Kidney (tissue), 14 donors: Measurements from ENCODE around the gene ARID1B. TPM values are rescaled to one million over a fixed set of nuclear protein-coding genes. Genes with fewer than 3 reads are reported as not detected.

Experiments
- DNase-seq, 5 donors: peaks; one replicate each; pipeline ENCODE4 v3.0.0-alpha.2; 2013 to 2020
- FAIRE-seq: peaks from 2 replicates; lab custom pipeline; 2012; peaks lifted over from hg19 to GRCh38; lab: Jason Lieb, UNC
- H3K27ac ChIP-seq, 2 donors: one replicate each; pipeline ENCODE4 v1.7.0; 2013; ENCODE audit warnings: low read depth in 2 of 2, low read length in 2 of 2, inconsistent platforms in 1 of 2
- H3K27me3 ChIP-seq: one replicate; pipeline ENCODE4 v1.7.1; 2013; ENCODE audit warnings: low read length, inconsistent platforms; ENCODE audit not compliant: control insufficient read depth, insufficient read depth
- H3K36me3 ChIP-seq, 3 donors: one replicate each; pipeline versions ENCODE4 v1.7.0 to v1.7.1; 2013; ENCODE audit warnings: low read length in 3 of 3, control low read depth in 1 of 3, inconsistent platforms in 1 of 3; ENCODE audit not compliant: insufficient read depth in 3 of 3, control insufficient read depth in 2 of 3
- H3K4me1 ChIP-seq, 3 donors: one replicate each; pipeline versions ENCODE4 v1.7.0 to v1.7.1; 2013; ENCODE audit warnings: low read length in 3 of 3, inconsistent platforms in 1 of 3, low read depth in 1 of 3; ENCODE audit not compliant: control insufficient read depth in 2 of 3, insufficient read depth in 2 of 3
- H3K4me3 ChIP-seq, 3 donors: one replicate each; pipeline versions ENCODE4 v1.7.0 to v1.8.1; 2013; ENCODE audit warnings: low read length in 3 of 3, control low read depth in 1 of 3, inconsistent platforms in 1 of 3
- H3K9ac ChIP-seq, 3 donors: one replicate each; pipeline versions ENCODE4 v1.7.0 to v1.7.1; 2013; ENCODE audit warnings: low read length in 3 of 3, control low read depth in 1 of 3, inconsistent platforms in 1 of 3
- H3K9me3 ChIP-seq, 3 donors: one replicate each; pipeline versions ENCODE4 v1.7.0 to v1.7.1; 2013; ENCODE audit warnings: low read length in 3 of 3, control low read depth in 1 of 3, inconsistent platforms in 1 of 3; ENCODE audit not compliant: control insufficient read depth in 2 of 3, insufficient read depth in 1 of 3
- intact Hi-C: fragments of 100-400 bp; cut with DNase I; formaldehyde crosslinking; loops from one replicate; pipeline ENCODE4 v1.11.1; 2022
- polyA plus RNA-seq: library from polyadenylated mRNA; stranded (reverse); fragments of 350-450 nt; fragmentation: Illumina TruSeq; extraction: RNeasy Lipid Tissue Mini Kit (QIAGEN cat#74804); gene quantifications from one replicate; pipeline ENCODE4 v1.2.3, GENCODE V29; 2014; ENCODE audit warnings: low read depth, low replicate concordance; ENCODE audit not compliant: insufficient read depth
- total RNA-seq: library from RNA; stranded (reverse); fragmentation: NEBNext Ultra II Directional; extraction: Animal tissue kit (Norgen Biotek cat#: 25700); gene quantifications from one replicate; pipeline ENCODE4 v1.2.1, GENCODE V29; 2021
- TF ChIP-seq, protein P1 (sequence below): IDR thresholded peaks from 3 replicates; pipeline ENCODE4 v1.5.1; 2012; ENCODE audit warnings: mild to moderate bottlenecking, moderate library complexity, borderline replicate concordance; ENCODE audit not compliant: insufficient read depth; ENCODE audit errors: extremely low read depth
- donor health status: control.
- donor health status: control.
- donor health status: control.
- donor health status: control.
- donor health status: control.
- donor health status: DM: yes; HTN: yes; CAD: no.
- donor health status: Normal renal cell carcinoma (clear cell type).

ARID1B gene
- total and polyA plus RNA-seq, 2 donors from 2014 or later, result 16.4 to 110 TPM

GRCh38 chr6:156771047-156771446 is 6.1 kb upstream of the ARID1B start:
- DNase-seq, result no peak
- no peak overlapping the region for H3K9ac ChIP-seq
- intact Hi-C loops, result no loop called here

GRCh38 chr6:156771761-156772160 is 5.4 kb upstream of the ARID1B start:
- H3K4me1 ChIP-seq, result peaks cover 2 to 17% (median 4%) of the 10 kb centered on the region in 3 donors
- intact Hi-C loops, result no loop called here

More at GRCh38 chr6:156771047-156771446, 6.1 kb upstream of the ARID1B start:
- H3K9me3 ChIP-seq, result no peaks in the 10 kb centered on the region
- H3K4me3 ChIP-seq, result no peak overlapping the region
- TF ChIP-seq, protein P1, sequence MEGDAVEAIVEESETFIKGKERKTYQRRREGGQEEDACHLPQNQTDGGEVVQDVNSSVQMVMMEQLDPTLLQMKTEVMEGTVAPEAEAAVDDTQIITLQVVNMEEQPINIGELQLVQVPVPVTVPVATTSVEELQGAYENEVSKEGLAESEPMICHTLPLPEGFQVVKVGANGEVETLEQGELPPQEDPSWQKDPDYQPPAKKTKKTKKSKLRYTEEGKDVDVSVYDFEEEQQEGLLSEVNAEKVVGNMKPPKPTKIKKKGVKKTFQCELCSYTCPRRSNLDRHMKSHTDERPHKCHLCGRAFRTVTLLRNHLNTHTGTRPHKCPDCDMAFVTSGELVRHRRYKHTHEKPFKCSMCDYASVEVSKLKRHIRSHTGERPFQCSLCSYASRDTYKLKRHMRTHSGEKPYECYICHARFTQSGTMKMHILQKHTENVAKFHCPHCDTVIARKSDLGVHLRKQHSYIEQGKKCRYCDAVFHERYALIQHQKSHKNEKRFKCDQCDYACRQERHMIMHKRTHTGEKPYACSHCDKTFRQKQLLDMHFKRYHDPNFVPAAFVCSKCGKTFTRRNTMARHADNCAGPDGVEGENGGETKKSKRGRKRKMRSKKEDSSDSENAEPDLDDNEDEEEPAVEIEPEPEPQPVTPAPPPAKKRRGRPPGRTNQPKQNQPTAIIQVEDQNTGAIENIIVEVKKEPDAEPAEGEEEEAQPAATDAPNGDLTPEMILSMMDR, result no peak
- peaks cover 0 to 12% (median 2%) of the 10 kb centered on the region in 3 donors for H3K4me1 ChIP-seq
- FAIRE-seq, result no peak
- no peaks in the 10 kb centered on the region for H3K27me3 ChIP-seq
- H3K27ac ChIP-seq, result no peak overlapping the region
- no peaks in the 10 kb centered on the region for H3K36me3 ChIP-seq

GRCh38 chr6:156773476-156773875 is 3.7 kb upstream of the ARID1B start:
- FAIRE-seq, result no peak
- Histone ChIP-seq H3K36me3 (no peaks in the 10 kb centered on the region), H3K27ac (no peak overlapping the region), H3K27me3 (no peaks in the 10 kb centered on the region), H3K9me3 (no peaks in the 10 kb centered on the region), H3K9ac (no peak overlapping the region), H3K4me3 (no peak overlapping the region), H3K4me1 (peaks cover 2 to 18% (median 4%) of the 10 kb centered on the region in 3 donors)
- TF ChIP-seq, protein P1, result no peak
- no peak for DNase-seq
- intact Hi-C loops, result no loop called here

More at GRCh38 chr6:156771761-156772160, 5.4 kb upstream of the ARID1B start:
- no peak overlapping the region for H3K9ac ChIP-seq
- FAIRE-seq, result no peak
- no peak overlapping the region for H3K27ac ChIP-seq
- H3K4me3 ChIP-seq, result no peak overlapping the region
- TF ChIP-seq, protein P1, result no peak
- H3K27me3 ChIP-seq, result no peaks in the 10 kb centered on the region
- H3K9me3 ChIP-seq, result no peaks in the 10 kb centered on the region
- DNase-seq, result no peak
- H3K36me3 ChIP-seq, result no peaks in the 10 kb centered on the region
